ENCODE measurements around the gene KRT17.
"Not testable (repeated sequence)": the region's sequence is repeated elsewhere in the genome, so short reads cannot be mapped to it uniquely, and the experiment has no call there.

The KRT17 gene

GRCh38 chr17:41633556-41634199 is 9.3 kb upstream of the KRT17 start:
- DNase-seq, result no peak

GRCh38 chr17:41632482-41633105 is 8.2 kb upstream of the KRT17 start:
- DNase-seq, result no peak

GRCh38 chr17:41631898-41632285 is 7.5 kb upstream of the KRT17 start:
- DNase-seq, result no peak

GRCh38 chr17:41631025-41631897 is 6.9 kb upstream of the KRT17 start:
- no peak for DNase-seq

- no peak for DNase-seq
Measured at GRCh38 chr17:41629826-41630670, 5.7 kb upstream of the KRT17 start.

- DNase-seq, result no peak
Measured at GRCh38 chr17:41629316-41629715, 4.9 kb upstream of the KRT17 start.

GRCh38 chr17:41628621-41629255 is 4.4 kb upstream of the KRT17 start:
- DNase-seq, result not testable (repeated sequence)

GRCh38 chr17:41628073-41628370 is 3.6 kb upstream of the KRT17 start:
- DNase-seq, result not testable (repeated sequence)

- DNase-seq, result no peak
Measured at GRCh38 chr17:41627316-41628072, 3.1 kb upstream of the KRT17 start.

GRCh38 chr17:41626914-41627295 is 2.5 kb upstream of the KRT17 start:
- DNase-seq, result not testable (repeated sequence)

GRCh38 chr17:41626028-41626913 is 1.9 kb upstream of the KRT17 start:
- not testable (repeated sequence) for DNase-seq

GRCh38 chr17:41625602-41626001 is 1.2 kb upstream of the KRT17 start:
- no peak for DNase-seq

- not testable (repeated sequence) for DNase-seq
Measured at GRCh38 chr17:41623184-41623861, 1.1 kb downstream of the KRT17 start.

GRCh38 chr17:41622340-41623183 is 1.8 kb downstream of the KRT17 start:
- DNase-seq, result not testable (repeated sequence)

GRCh38 chr17:41621916-41622315 is 2.5 kb downstream of the KRT17 start:
- no peak for DNase-seq

GRCh38 chr17:41621435-41621817 is 2.9 kb downstream of the KRT17 start:
- DNase-seq, result not testable (repeated sequence)

GRCh38 chr17:41620583-41621434 is 3.6 kb downstream of the KRT17 start:
- no peak for DNase-seq

- not testable (repeated sequence) for DNase-seq
Measured at GRCh38 chr17:41619927-41620582, 4.3 kb downstream of the KRT17 start.
